Right cardiac atrium (tissue), 5 donors: ENCODE measurements around the gene MLST8. TPM values are rescaled to one million over a fixed set of nuclear protein-coding genes. Genes with fewer than 3 reads are reported as not detected.

ENCODE experiments used
- ATAC-seq, 2 donors: fragments of 200-7000 bp; cut with Tn5 transposase; one replicate each; pipeline versions ENCODE4 v1.8.0 to v1.9.1; 2020; ENCODE audit warnings: moderate library complexity in 2 of 2, mild to moderate bottlenecking in 1 of 2
- DNase-seq, 3 donors: peaks; one replicate each; pipeline ENCODE4 v3.0.0-alpha.2; 2020
- H3K27ac ChIP-seq: one replicate; pipeline ENCODE4 v1.5.1; 2013; ENCODE audit warnings: mild to moderate bottlenecking, low read length, control low read depth, moderate library complexity
- H3K27me3 ChIP-seq: one replicate; pipeline ENCODE4 v1.6.1; 2013; ENCODE audit not compliant: control insufficient read depth, insufficient read depth
- H3K4me1 ChIP-seq: one replicate; pipeline ENCODE4 v1.6.1; 2013; ENCODE audit warnings: low read length; ENCODE audit not compliant: control insufficient read depth, insufficient read depth
- H3K4me3 ChIP-seq: one replicate; pipeline ENCODE4 v1.5.1; 2013; ENCODE audit warnings: low read length, control low read depth
- H3K9me3 ChIP-seq: one replicate; pipeline ENCODE4 v1.6.1; 2013; ENCODE audit warnings: low read length; ENCODE audit not compliant: control insufficient read depth
- WGBS: extraction: QIAGEN DNeasy Blood & Tissue Kit; methylation state at CpG from one replicate; pipeline ENCODE4 v1.1.7; 2013; 5-methylcytosine and 5-hydroxymethylcytosine counted together
- intact Hi-C, 4 donors: fragments of 100-400 bp; cut with DNase I; formaldehyde crosslinking; loops; one replicate each; pipeline versions ENCODE4 v1.11.0 to v1.14.0; 2022 to 2023
- polyA plus RNA-seq: library from polyadenylated mRNA; stranded (reverse); fragments of 200-250 nt; gene quantifications from one replicate; pipeline ENCODE4 v1.2.3, GENCODE V29; 2013
- total RNA-seq, 4 donors: library from RNA; stranded (reverse); fragmentation: NEBNext Ultra II Directional; extraction: Animal tissue kit (Norgen Biotek cat#: 25700); gene quantifications; one replicate each; pipeline ENCODE4 v1.2.1, GENCODE V29; 2021
- donor health status: healthy with polysubstance abuse.
- donor health status: DM: no; HTN: yes; CAD: no.
- donor health status: DM: no; HTN: no; CAD: no.
- donor health status: DM: no; HTN: yes; CAD: no; lungs with severe emphysema.
- donor health status: DM: yes; HTN: yes; CAD: no.

The MLST8 gene
- total and polyA plus RNA-seq, 5 donors = 24.2 to 33.3 (median 28.8) TPM

- WGBS = 92% methylated on average over 20 of the region's 20 CpGs
- ATAC-seq (no peak), DNase-seq (no peak)
- no peak overlapping the region for H3K4me3 ChIP-seq
- H3K4me1 ChIP-seq = no peaks in the 10 kb centered on the region
- H3K27ac ChIP-seq = no peak overlapping the region
- intact Hi-C loops = no loop called here
- H3K9me3 ChIP-seq = no peaks in the 10 kb centered on the region
- no peaks in the 10 kb centered on the region for H3K27me3 ChIP-seq
These were observed 23.3 kb upstream of the MLST8 start for GRCh38 chr16:2181952-2182351.

- 94% methylated on average over 30 of the region's 30 CpGs for WGBS
- no peak for ATAC-seq
- H3K27me3 ChIP-seq = no peaks in the 10 kb centered on the region
- intact Hi-C loops = no loop called here
- no peak overlapping the region for H3K27ac ChIP-seq
- DNase-seq = no peak
- H3K9me3 ChIP-seq = no peaks in the 10 kb centered on the region
- no peaks in the 10 kb centered on the region for H3K4me1 ChIP-seq
- H3K4me3 ChIP-seq = no peak overlapping the region
These were observed 21.6 kb upstream of the MLST8 start for GRCh38 chr16:2183671-2184070.

GRCh38 chr16:2184346-2184745 lies 20.9 kb upstream of the MLST8 start:
- Histone ChIP-seq H3K27ac (no peak overlapping the region), H3K27me3 (no peaks in the 10 kb centered on the region), H3K9me3 (no peaks in the 10 kb centered on the region), H3K4me1 (no peaks in the 10 kb centered on the region), H3K4me3 (no peak overlapping the region)
- no peak for ATAC-seq
- intact Hi-C loops = no loop called here
- DNase-seq = no peak
- WGBS = 88% methylated on average over 19 of the region's 19 CpGs

DNA sequence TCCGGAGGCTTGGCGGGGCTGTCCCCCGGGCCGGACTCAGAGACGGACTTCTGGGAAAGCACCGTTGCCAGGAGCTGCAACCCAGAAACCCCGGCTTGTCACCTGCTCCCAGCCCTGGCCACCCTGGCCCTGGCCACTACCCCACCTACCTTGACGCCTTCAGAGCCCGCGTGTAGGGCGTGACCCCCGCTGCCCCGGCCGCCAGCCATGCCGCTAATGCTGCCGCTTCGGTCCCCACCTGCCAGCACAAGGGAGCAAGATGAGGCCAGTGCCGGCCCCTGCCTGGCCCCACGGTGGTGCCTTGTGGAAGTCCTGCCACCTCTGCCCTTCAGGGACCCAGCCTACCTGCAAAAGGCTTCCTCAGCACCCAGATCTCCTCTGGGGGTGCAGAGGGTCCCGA lies 20.3 kb upstream of the MLST8 start:
- H3K27ac ChIP-seq = no peak overlapping the region
- ATAC-seq (no peak), DNase-seq (no peak)
- H3K4me1 ChIP-seq = no peaks in the 10 kb centered on the region
- H3K27me3 ChIP-seq = no peaks in the 10 kb centered on the region
- H3K9me3 ChIP-seq = no peaks in the 10 kb centered on the region
- H3K4me3 ChIP-seq = no peak overlapping the region
- intact Hi-C loops = no loop called here
- 84% methylated on average over 20 of the region's 20 CpGs for WGBS

DNA sequence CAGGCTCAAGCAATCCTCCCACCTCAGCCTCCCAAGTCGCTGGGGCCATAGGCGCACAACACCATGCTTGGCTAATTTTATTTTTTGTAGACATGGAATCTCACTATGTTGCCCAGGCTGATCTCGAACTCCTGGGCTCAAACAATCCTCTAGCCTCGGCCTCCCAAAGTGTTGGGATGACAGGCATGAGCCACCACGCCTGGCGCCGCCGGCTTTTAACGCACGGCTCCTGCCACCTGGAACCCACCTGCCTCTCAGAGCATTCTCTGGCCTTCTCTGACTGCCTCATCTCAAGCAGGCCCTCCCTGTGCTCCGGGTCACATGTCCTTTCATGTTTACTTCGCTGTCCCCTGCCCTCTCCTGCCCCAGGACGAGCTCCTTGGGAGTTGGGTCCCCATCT lies 19.2 kb upstream of the MLST8 start:
- WGBS = 90% methylated on average over 13 of the region's 13 CpGs
- DNase-seq = no peak
- Histone ChIP-seq H3K4me1 (no peaks in the 10 kb centered on the region), H3K4me3 (no peak overlapping the region), H3K27ac (no peak overlapping the region), H3K9me3 (no peaks in the 10 kb centered on the region), H3K27me3 (no peaks in the 10 kb centered on the region)
- no peak for ATAC-seq
- intact Hi-C loops = no loop called here

- WGBS = 79% methylated on average over 20 of the region's 20 CpGs
- no peak for ATAC-seq
- intact Hi-C loops = no loop called here
These were observed 18.7 kb upstream of the MLST8 start for GRCh38 chr16:2186505-2186904.

GRCh38 chr16:2187212-2187611 lies 18.0 kb upstream of the MLST8 start:
- 82% methylated on average over 17 of the region's 17 CpGs for WGBS
- H3K27ac ChIP-seq = no peak overlapping the region
- intact Hi-C loops = no loop called here
- no peak for DNase-seq
- no peaks in the 10 kb centered on the region for H3K27me3 ChIP-seq
- no peaks in the 10 kb centered on the region for H3K9me3 ChIP-seq
- no peak overlapping the region for H3K4me3 ChIP-seq
- no peak for ATAC-seq
- H3K4me1 ChIP-seq = no peaks in the 10 kb centered on the region

More at GRCh38 chr16:2186505-2186904, 18.7 kb upstream of the MLST8 start:
- no peak overlapping the region for H3K4me3 ChIP-seq
- no peaks in the 10 kb centered on the region for H3K9me3 ChIP-seq
- H3K27me3 ChIP-seq = no peaks in the 10 kb centered on the region
- DNase-seq = no peak
- no peaks in the 10 kb centered on the region for H3K4me1 ChIP-seq
- H3K27ac ChIP-seq = no peak overlapping the region

DNA sequence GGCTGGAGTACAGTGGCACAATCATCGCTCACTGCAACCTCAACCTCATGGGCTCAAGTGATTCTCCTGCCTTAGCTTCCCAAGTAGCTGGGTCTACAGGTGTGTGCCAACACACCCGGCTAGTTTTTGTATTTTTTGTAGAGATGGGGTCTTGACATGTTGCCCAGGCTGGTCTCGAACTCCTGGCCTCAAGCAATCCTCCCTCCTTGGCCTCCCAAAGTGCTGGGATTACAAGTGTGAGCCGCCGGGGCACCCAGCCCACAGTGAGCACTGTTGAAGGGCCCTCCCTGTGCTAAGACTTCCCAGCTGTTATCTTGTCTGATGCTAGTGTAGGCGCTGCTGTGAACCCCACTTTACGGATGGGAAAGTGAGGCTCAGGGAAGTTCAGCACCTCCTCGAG lies 16.9 kb upstream of the MLST8 start:
- WGBS = 91% methylated on average over 8 of the region's 8 CpGs
- no peak for ATAC-seq
- no peaks in the 10 kb centered on the region for H3K4me1 ChIP-seq

GRCh38 chr16:2189252-2189893 lies 15.9 kb upstream of the MLST8 start:
- intact Hi-C loops = no loop called here
- Histone ChIP-seq H3K4me3 (no peak overlapping the region), H3K9me3 (no peaks in the 10 kb centered on the region), H3K27me3 (no peaks in the 10 kb centered on the region), H3K27ac (no peak overlapping the region), H3K4me1 (no peaks in the 10 kb centered on the region)
- DNase-seq = no peak
- WGBS = 89% methylated on average over 25 of the region's 25 CpGs
- no peak for ATAC-seq

More for the DNA sequence above, 16.9 kb upstream of the MLST8 start:
- no peak overlapping the region for H3K4me3 ChIP-seq
- no peak for DNase-seq
- intact Hi-C loops = no loop called here
- no peaks in the 10 kb centered on the region for H3K27me3 ChIP-seq
- H3K9me3 ChIP-seq = no peaks in the 10 kb centered on the region
- H3K27ac ChIP-seq = no peak overlapping the region

- DNase-seq (no peak), ATAC-seq (no peak)
- intact Hi-C loops = no loop called here
- H3K4me3 ChIP-seq = no peak overlapping the region
- 83% methylated on average over 24 of the region's 24 CpGs for WGBS
- no peaks in the 10 kb centered on the region for H3K9me3 ChIP-seq
- no peak overlapping the region for H3K27ac ChIP-seq
- no peaks in the 10 kb centered on the region for H3K27me3 ChIP-seq
- no peaks in the 10 kb centered on the region for H3K4me1 ChIP-seq
These were observed 15.1 kb upstream of the MLST8 start for GRCh38 chr16:2190002-2190658.

- ATAC-seq = peak in 1 of 2 donors; percentile 2
- no peak overlapping the region for H3K27ac ChIP-seq
- no peaks in the 10 kb centered on the region for H3K4me1 ChIP-seq
- H3K9me3 ChIP-seq = no peaks in the 10 kb centered on the region
- no peak overlapping the region for H3K4me3 ChIP-seq
- H3K27me3 ChIP-seq = no peaks in the 10 kb centered on the region
- intact Hi-C loops = no loop called here
- 62% methylated on average over 25 of the region's 25 CpGs for WGBS
- DNase-seq = no peak
These were observed 14.4 kb upstream of the MLST8 start for GRCh38 chr16:2190659-2191445.
